GM13977 (cell line): ENCODE measurements around the gene SLC2A4RG.

Source experiments
- DNase-seq: peaks from one replicate; pipeline ENCODE4 v3.0.0; 2012; ENCODE audit warnings: low spot score
- CTCF ChIP-seq: IDR thresholded peaks from 2 replicates; pipeline ENCODE4 v1.5.1; 2012; ENCODE audit warnings: mild to moderate bottlenecking, control low read depth; ENCODE audit not compliant: insufficient read depth; ENCODE audit errors: extremely low read depth, missing control alignments
- in situ Hi-C: fragments of 300-500 bp; cut with MboI; formaldehyde crosslinking; loops from one replicate; pipeline ENCODE4 v1.12.0; 2022; ENCODE audit warnings: low sequenced_read_pairs, low pct_unique_long_range_greater_than_20kb, mixed read lengths, inconsistent platforms; ENCODE audit not compliant: unreplicated experiment

The SLC2A4RG gene

GRCh38 chr20:63707558-63708300 is 31.8 kb upstream of the SLC2A4RG start, which contains the start of the genes ARFRP1 and ZGPAT:
Gene ARFRP1, minus strand, starts transcription at chr20:63707976. Its CDS starts 885 bp downstream, at chr20:63707091.
Gene ZGPAT, plus strand, starts transcription at chr20:63708039. Its CDS starts 542 bp downstream, at chr20:63708581.
- in situ Hi-C loops: loop anchor here (5.0 kb wide), 1 partner anchor 150 kb away; no protein-coding TSS in a partner anchor
- TF ChIP-seq CTCF: peak; percentile 17
- peak; percentile 95 for DNase-seq

GRCh38 chr20:63708301-63709148 is 31.1 kb upstream of the SLC2A4RG start:
- no peak for DNase-seq
- in situ Hi-C loops: loop anchor here (5.0 kb wide), 1 partner anchor 149 kb away; no protein-coding TSS in a partner anchor
- TF ChIP-seq CTCF: no peak

- TF ChIP-seq CTCF: no peak
- no peak for DNase-seq
- in situ Hi-C loops: loop anchor here (5.0 kb wide), 1 partner anchor 148 kb away; no protein-coding TSS in a partner anchor
These were observed 30.4 kb upstream of the SLC2A4RG start for GRCh38 chr20:63709149-63709527.

- no peak for DNase-seq
- TF ChIP-seq CTCF: no peak
- in situ Hi-C loops: no loop called here
These were observed 28.4 kb upstream of the SLC2A4RG start for GRCh38 chr20:63711085-63711645.

- in situ Hi-C loops: no loop called here
- DNase-seq: no peak
- TF ChIP-seq CTCF: no peak
These were observed 27.4 kb upstream of the SLC2A4RG start for GRCh38 chr20:63712191-63712590.

- no peak for DNase-seq
These were observed 24.7 kb upstream of the SLC2A4RG start for GRCh38 chr20:63714858-63715257.

More at GRCh38 chr20:63714858-63715257, 24.7 kb upstream of the SLC2A4RG start:
- in situ Hi-C loops: no loop called here
- TF ChIP-seq CTCF: no peak
